Measurements from ENCODE around the gene CRTC1. TPM values are rescaled to one million over a fixed set of nuclear protein-coding genes. Genes with fewer than 3 reads are reported as not detected.

CRTC1 gene
- total RNA-seq, 1 experiment from 2014 or later: 12.3 TPM

DNA sequence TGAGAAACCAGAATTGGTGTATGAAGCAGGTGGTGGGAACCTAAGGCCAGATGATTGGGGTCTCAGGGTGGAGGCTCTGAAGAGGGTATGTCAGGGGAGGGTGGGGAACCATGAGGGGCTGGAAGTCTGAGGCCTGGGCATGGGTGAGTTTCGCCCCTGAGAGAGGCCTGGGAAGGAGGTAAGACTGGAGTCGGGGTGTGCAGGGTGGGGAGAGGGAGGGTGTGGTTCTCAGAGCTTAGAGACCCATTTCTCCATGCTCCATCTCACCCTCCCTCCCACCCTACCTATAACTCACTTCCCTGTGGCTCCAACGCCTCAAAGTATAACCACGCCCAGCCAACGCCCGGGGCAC lies 47.7 kb upstream of the CRTC1 start:
- Mint-ChIP-seq H3K36me3 (no peaks in the 10 kb centered on the region), H3K4me1 (peaks cover 12% of the 10 kb centered on the region), H3K27me3 (ENCODE audit: low read depth) (peaks cover 26% of the 10 kb centered on the region), H3K9me3 (no peaks in the 10 kb centered on the region), H3K27ac (no peak overlapping the region), H3K4me3 (peak overlapping the region; percentile 79; the same call in 1 of the 2 replicates)
- ChIA-PET POLR2A (interaction anchor here (1.1 kb wide), 1 partner anchor 42 kb away, joined by 3 read pairs; no protein-coding TSS in a partner anchor), CTCF (interaction anchor here (1.2 kb wide), 1 partner anchor 42 kb away, joined by 4 read pairs; no protein-coding TSS in a partner anchor)
- TF ChIP-seq FOXJ3 (CRISPR knock-in tag; IDR thresholded peaks at IDR 0.05; ENCODE audit: borderline replicate concordance) (no peak), SP1 (CRISPR knock-in tag; conservative IDR thresholded peaks at IDR 0.05) (no peak), ZNF532 (CRISPR knock-in tag; IDR thresholded peaks at IDR 0.05; ENCODE audit: borderline replicate concordance) (no peak), MAX (CRISPR knock-in tag; IDR thresholded peaks at IDR 0.05) (no peak), ZNF121 (CRISPR knock-in tag; IDR thresholded peaks at IDR 0.05) (no peak), OVOL2 (CRISPR knock-in tag; IDR thresholded peaks at IDR 0.05; ENCODE audit: borderline replicate concordance) (no peak), NR2C2 (CRISPR knock-in tag; IDR thresholded peaks at IDR 0.05) (no peak), FOXK1 (CRISPR knock-in tag; IDR thresholded peaks at IDR 0.05) (no peak), SOX15 (CRISPR knock-in tag; IDR thresholded peaks at IDR 0.05) (no peak), ZNF263 (CRISPR knock-in tag; IDR thresholded peaks at IDR 0.05; ENCODE audit: low read depth) (no peak), ZNF232 (CRISPR knock-in tag; IDR thresholded peaks at IDR 0.05) (no peak), CTCF (IDR thresholded peaks at IDR 0.05) (no peak), TP53 (CRISPR knock-in tag; IDR thresholded peaks at IDR 0.05) (no peak), HMGA2 (CRISPR knock-in tag; IDR thresholded peaks at IDR 0.05) (no peak), ZNF423 (CRISPR knock-in tag; IDR thresholded peaks at IDR 0.05) (no peak), EMX1 (CRISPR knock-in tag; IDR thresholded peaks at IDR 0.05) (no peak), IRF2 (CRISPR knock-in tag; IDR thresholded peaks at IDR 0.05; ENCODE audit: borderline replicate concordance, low read depth) (no peak)
- TF ChIP-seq, protein P1, sequence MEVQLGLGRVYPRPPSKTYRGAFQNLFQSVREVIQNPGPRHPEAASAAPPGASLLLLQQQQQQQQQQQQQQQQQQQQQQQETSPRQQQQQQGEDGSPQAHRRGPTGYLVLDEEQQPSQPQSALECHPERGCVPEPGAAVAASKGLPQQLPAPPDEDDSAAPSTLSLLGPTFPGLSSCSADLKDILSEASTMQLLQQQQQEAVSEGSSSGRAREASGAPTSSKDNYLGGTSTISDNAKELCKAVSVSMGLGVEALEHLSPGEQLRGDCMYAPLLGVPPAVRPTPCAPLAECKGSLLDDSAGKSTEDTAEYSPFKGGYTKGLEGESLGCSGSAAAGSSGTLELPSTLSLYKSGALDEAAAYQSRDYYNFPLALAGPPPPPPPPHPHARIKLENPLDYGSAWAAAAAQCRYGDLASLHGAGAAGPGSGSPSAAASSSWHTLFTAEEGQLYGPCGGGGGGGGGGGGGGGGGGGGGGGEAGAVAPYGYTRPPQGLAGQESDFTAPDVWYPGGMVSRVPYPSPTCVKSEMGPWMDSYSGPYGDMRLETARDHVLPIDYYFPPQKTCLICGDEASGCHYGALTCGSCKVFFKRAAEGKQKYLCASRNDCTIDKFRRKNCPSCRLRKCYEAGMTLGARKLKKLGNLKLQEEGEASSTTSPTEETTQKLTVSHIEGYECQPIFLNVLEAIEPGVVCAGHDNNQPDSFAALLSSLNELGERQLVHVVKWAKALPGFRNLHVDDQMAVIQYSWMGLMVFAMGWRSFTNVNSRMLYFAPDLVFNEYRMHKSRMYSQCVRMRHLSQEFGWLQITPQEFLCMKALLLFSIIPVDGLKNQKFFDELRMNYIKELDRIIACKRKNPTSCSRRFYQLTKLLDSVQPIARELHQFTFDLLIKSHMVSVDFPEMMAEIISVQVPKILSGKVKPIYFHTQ (CRISPR knock-in tag; IDR thresholded peaks at IDR 0.05): no peak
- TF ChIP-seq, protein P2, sequence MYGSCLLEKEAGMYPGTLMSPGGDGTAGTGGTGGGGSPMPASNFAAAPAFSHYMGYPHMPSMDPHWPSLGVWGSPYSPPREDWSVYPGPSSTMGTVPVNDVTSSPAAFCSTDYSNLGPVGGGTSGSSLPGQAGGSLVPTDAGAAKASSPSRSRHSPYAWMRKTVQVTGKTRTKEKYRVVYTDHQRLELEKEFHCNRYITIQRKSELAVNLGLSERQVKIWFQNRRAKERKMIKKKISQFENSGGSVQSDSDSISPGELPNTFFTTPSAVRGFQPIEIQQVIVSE (CRISPR knock-in tag; IDR thresholded peaks at IDR 0.05; ENCODE audit: borderline replicate concordance): no peak
- TF ChIP-seq, protein P3, sequence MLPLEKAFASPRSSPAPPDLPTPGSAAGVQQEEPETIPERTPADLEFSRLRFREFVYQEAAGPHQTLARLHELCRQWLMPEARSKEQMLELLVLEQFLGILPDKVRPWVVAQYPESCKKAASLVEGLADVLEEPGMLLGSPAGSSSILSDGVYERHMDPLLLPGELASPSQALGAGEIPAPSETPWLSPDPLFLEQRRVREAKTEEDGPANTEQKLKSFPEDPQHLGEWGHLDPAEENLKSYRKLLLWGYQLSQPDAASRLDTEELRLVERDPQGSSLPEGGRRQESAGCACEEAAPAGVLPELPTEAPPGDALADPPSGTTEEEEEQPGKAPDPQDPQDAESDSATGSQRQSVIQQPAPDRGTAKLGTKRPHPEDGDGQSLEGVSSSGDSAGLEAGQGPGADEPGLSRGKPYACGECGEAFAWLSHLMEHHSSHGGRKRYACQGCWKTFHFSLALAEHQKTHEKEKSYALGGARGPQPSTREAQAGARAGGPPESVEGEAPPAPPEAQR (CRISPR knock-in tag; IDR thresholded peaks at IDR 0.05): no peak
- no peak for ATAC-seq
- DNase-seq (ENCODE audit: low spot score): no peak
